ENCODE results near the gene APC2. TPM values are rescaled to one million over a fixed set of nuclear protein-coding genes. Genes with fewer than 3 reads are reported as not detected.
A peak's percentile ranks its signal among the peaks of the same experiment; 100 is the strongest.

Gene APC2
- total RNA-seq, 1 experiment from 2014 or later = 0.68 TPM

DNA sequence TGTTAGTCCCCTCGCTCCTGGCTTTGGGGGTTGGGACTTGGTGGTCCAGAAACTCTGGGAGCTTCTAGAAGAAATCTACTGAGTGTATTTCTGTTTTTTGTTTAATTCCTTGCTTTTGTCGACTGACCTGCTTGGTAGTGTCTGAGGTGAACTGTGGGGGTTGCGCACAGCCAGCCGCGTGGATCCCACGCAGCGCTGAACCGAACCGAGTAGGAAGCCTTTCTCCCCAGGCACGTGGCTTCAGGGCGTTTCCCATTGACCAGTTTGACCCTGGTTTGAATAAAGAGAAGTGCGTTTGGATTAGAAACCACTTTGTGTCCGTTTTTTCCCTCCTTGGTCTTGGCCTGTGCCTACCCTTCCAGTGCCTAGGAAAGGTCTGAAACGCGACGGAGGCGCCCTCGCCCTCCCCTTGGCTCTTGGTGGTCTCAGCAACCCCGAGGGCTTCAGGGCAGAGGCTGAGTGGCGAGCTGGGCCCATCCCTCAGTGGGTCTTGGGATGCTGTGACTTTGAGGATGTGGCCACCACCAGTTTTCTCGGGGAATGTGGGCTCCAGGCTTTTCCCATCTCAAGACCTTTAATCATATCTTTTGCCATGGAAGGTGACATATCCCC, 14.4 kb upstream of the APC2 start:
- Histone ChIP-seq H3K79me2 (ENCODE audit: insufficient read depth, low read length) (peaks cover 11% of the 10 kb centered on the region; the same call in 1 of the 2 replicates), H4K91ac (ENCODE audit: insufficient read length, low read depth, low read length) (no peak overlapping the region), H2BK5ac (ENCODE audit: insufficient read length, low read length) (no peak overlapping the region), H3K18ac (ENCODE audit: insufficient read length, low read depth, low read length) (no peak overlapping the region), H2AK5ac (ENCODE audit: insufficient read length, low read length) (no peak overlapping the region), H3K27ac (ENCODE audit: insufficient read length, low read depth, low read length) (no peak overlapping the region), H2BK15ac (ENCODE audit: low read depth, low read length) (no peak overlapping the region), H3K14ac (ENCODE audit: insufficient read depth, low read length) (no peak overlapping the region), H3K23ac (ENCODE audit: insufficient read length, low read depth, low read length) (no peak overlapping the region), H3K79me1 (ENCODE audit: insufficient read depth, low read depth, low read length, poor library complexity, severe bottlenecking) (peaks cover 6% of the 10 kb centered on the region), H3K4ac (ENCODE audit: low read depth, low read length) (no peak overlapping the region), H2BK120ac (ENCODE audit: low read depth, low read length, poor library complexity, severe bottlenecking) (no peak overlapping the region), H3K23me2 (ENCODE audit: insufficient read length, low read depth, low read length, poor library complexity, severe bottlenecking) (peaks cover 5% of the 10 kb centered on the region), H3T11ph (ENCODE audit: low read length) (no peak overlapping the region), H3K27me3 (ENCODE audit: insufficient read depth, low read length) (no peaks in the 10 kb centered on the region), H4K8ac (replicated peaks; ENCODE audit: insufficient read length, low read depth, low read length) (no peak overlapping the region), H3K9me3 (ENCODE audit: control insufficient read depth, low read depth, low read length) (no peaks in the 10 kb centered on the region), H3K4me1 (ENCODE audit: insufficient read depth, low read length) (no peaks in the 10 kb centered on the region), H2BK20ac (ENCODE audit: low read depth, low read length, poor library complexity, severe bottlenecking) (no peak overlapping the region), H4K5ac (ENCODE audit: insufficient read length, low read depth, low read length) (no peak overlapping the region), H3K56ac (ENCODE audit: insufficient read length, low read depth, low read length) (no peak overlapping the region), H3K4me2 (ENCODE audit: insufficient read depth, insufficient read length, low read length) (no peak overlapping the region), H2BK12ac (ENCODE audit: insufficient read length, low read depth, low read length) (no peak overlapping the region), H3K9ac (ENCODE audit: extremely low read depth, insufficient read length, low read length) (no peak overlapping the region), H2AFZ (ENCODE audit: low read length) (no peak overlapping the region), H4K20me1 (ENCODE audit: control insufficient read depth, insufficient read depth, insufficient read length) (no peaks in the 10 kb centered on the region)
- no peak for DNase-seq
- no peaks in the 10 kb centered on the region for H3K9me3 Mint-ChIP-seq
- H3K27me3 Mint-ChIP-seq (ENCODE audit: low read depth) = no peaks in the 10 kb centered on the region; the same call in 1 of the 2 replicates
- peaks cover 0 to 15% of the 10 kb centered on the region in 2 experiments for H3K4me1 Mint-ChIP-seq
- peak overlapping the region in 2 of 3 experiments; percentile 59 to 95; a peak in 2 of 7 replicates for H3K27ac Mint-ChIP-seq
- WGBS (ENCODE audit: extremely low coverage, insufficient read length, low lambda C conversion rate) = no CpG with 5 or more reads among the region's 21 CpGs
- H3K4me3 Mint-ChIP-seq = no peak overlapping the region; a peak in 1 of 5 replicates
- TF ChIP-seq, protein P1, sequence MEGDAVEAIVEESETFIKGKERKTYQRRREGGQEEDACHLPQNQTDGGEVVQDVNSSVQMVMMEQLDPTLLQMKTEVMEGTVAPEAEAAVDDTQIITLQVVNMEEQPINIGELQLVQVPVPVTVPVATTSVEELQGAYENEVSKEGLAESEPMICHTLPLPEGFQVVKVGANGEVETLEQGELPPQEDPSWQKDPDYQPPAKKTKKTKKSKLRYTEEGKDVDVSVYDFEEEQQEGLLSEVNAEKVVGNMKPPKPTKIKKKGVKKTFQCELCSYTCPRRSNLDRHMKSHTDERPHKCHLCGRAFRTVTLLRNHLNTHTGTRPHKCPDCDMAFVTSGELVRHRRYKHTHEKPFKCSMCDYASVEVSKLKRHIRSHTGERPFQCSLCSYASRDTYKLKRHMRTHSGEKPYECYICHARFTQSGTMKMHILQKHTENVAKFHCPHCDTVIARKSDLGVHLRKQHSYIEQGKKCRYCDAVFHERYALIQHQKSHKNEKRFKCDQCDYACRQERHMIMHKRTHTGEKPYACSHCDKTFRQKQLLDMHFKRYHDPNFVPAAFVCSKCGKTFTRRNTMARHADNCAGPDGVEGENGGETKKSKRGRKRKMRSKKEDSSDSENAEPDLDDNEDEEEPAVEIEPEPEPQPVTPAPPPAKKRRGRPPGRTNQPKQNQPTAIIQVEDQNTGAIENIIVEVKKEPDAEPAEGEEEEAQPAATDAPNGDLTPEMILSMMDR (conservative IDR thresholded peaks at IDR 0.05) = no peak
- peaks cover 23 to 57% (median 46%) of the 10 kb centered on the region in 3 experiments for H3K36me3 Mint-ChIP-seq (ENCODE audit: insufficient read depth in 1 of 3, low read depth in 3 of 3)
